H1 (cell line): ENCODE results near the gene BRD4. TPM values are rescaled to one million over a fixed set of nuclear protein-coding genes. Genes with fewer than 3 reads are reported as not detected.

Experiments
- CBX5 ChIP-seq: fragments of 300-800, 300-1000 bp; sonication (generic); IDR thresholded peaks from 2 replicates; pipeline ENCODE4 v1.7.1; 2016; ENCODE audit warnings: antibody characterized with exemption, low read length, low read depth
- polyA plus RNA-seq, 7 experiments: library from polyadenylated mRNA; depleted of rRNA in 3 of 7; stranded (reverse) in 5 of 7; unstranded in 2 of 7; fragments of >200 nt in 5 of 7; fragments of 200-250 nt in 2 of 7; gene quantifications; 1 replicate in 5 of 7; 2 replicates in 1 of 7; 4 replicates in 1 of 7; pipeline versions ENCODE4 v1.2.1 to v1.2.3, GENCODE V29; 2011 to 2013; ENCODE audit warnings: missing spikeins in 2 of 7, mixed read lengths in 2 of 7
- total RNA-seq: library from RNA; stranded (reverse); fragmentation: NEBNext Ultra II Directional; extraction: Animal tissue kit (Norgen Biotek cat#: 25700); gene quantifications from 2 replicates; pipeline ENCODE4 v1.2.1, GENCODE V29; 2021
- TF ChIP-seq, protein P1 (sequence below): IDR thresholded peaks from 2 replicates; pipeline ENCODE4 v1.6.1; 2011; ENCODE audit warnings: low read depth, mild to moderate bottlenecking, low read length; ENCODE audit not compliant: insufficient read depth

The BRD4 gene
- total and polyA plus RNA-seq, 2 of the 8 experiments (the other 6 are each of a cell fraction or from before 2014, with no cell fraction given): 14.1 to 146 TPM

DNA sequence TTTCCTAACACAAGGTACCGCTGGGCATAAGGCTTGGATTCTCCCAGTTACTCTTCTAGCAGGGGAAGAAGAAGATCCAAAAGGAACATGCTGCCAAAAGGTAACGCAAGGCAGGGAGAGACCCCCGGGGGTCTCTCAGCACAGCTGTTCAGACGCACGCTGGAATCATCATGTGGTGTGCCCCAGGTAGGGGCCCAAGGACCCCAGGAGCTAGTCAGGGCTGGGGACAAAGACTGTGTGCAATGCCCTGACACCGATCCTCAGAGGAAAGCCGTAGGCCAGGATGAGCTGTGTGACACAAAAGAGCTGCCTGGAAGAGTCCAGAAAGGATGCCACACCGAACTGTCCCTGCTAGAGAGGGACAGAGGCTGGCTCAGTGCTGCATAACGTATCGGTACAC lies 77.8 kb downstream of the BRD4 start (continued):
- TF ChIP-seq, protein P1, sequence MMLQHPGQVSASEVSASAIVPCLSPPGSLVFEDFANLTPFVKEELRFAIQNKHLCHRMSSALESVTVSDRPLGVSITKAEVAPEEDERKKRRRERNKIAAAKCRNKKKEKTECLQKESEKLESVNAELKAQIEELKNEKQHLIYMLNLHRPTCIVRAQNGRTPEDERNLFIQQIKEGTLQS: no peak
- TF ChIP-seq CBX5: no peak
